ENCODE data around the gene IZUMO4. TPM values are rescaled to one million over a fixed set of nuclear protein-coding genes. Genes with fewer than 3 reads are reported as not detected.
A peak's percentile ranks its signal among the peaks of the same experiment; 100 is the strongest.

Gene IZUMO4
- total RNA-seq, 8 experiments from 2014 or later, result 1.6 to 4.5 (median 3.2) TPM

GRCh38 chr19:2062770-2063169 is 33.9 kb upstream of the IZUMO4 start:
- in situ Hi-C loops (cut with MboI; ENCODE audit: low pct_unique_long_range_greater_than_20kb in 2 of 9, low sequenced_read_pairs in 9 of 9, unreplicated experiment in 9 of 9), result no loop called here
- H3K27ac ChIP-seq, result no peak overlapping the region
- no peak for ATAC-seq (replicated peaks in 6 of 8)
- H3K4me3 ChIP-seq, result no peak overlapping the region
- 76 to 100% (median 100%) methylated on average over 1 to 5 of the region's 9 CpGs; no CpG with 5 or more reads in 4 of the 10 experiments for WGBS, 10 experiments
- peaks cover 41 to 50% of the 10 kb centered on the region in 2 donors for H3K4me1 ChIP-seq (replicated peaks in 1 of 2)

GRCh38 chr19:2063824-2064223 is 32.9 kb upstream of the IZUMO4 start:
- Histone ChIP-seq H3K4me3 (no peak overlapping the region), H3K4me1 (replicated peaks in 1 of 2) (peaks cover 37 to 48% of the 10 kb centered on the region in 2 donors), H3K27ac (peak overlapping the region in 1 of 2 donors; percentile 91)
- in situ Hi-C loops (cut with MboI; ENCODE audit: low pct_unique_long_range_greater_than_20kb in 2 of 9, low sequenced_read_pairs in 9 of 9, unreplicated experiment in 9 of 9), result no loop called here
- no peak for ATAC-seq (replicated peaks in 6 of 8)
- WGBS, 10 experiments, result 48 to 100% (median 90%) methylated on average over 1 to 4 of the region's 8 CpGs; no CpG with 5 or more reads in 5 of the 10 experiments

DNA sequence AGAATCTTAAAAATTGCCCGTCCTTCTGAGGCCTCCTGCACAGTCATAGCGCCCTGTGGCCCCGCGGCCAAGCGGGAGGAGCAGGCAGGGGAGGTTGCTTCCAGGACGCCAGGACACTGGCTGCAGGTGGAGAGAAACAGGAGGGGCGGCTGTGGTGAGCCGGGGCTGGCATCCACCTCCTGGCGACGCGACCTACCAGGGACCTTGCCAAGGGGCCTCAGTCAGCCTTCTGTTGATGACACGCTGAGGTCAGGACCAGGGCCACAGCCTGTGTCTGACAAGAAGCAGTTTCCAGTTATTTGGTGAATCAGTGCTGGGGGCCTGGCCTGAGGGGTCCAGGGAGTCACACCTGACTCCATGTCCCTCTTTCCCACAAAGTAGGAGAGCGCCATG is 32.3 kb upstream of the IZUMO4 start:
- no peak for ATAC-seq (replicated peaks in 6 of 8)
- 24 to 89% (median 80%) methylated on average over 1 to 8 of the region's 13 CpGs; no CpG with 5 or more reads in 5 of the 10 experiments for WGBS, 10 experiments
- Histone ChIP-seq H3K4me3 (no peak overlapping the region), H3K27ac (peak overlapping the region; percentile 64 to 91), H3K4me1 (replicated peaks in 1 of 2) (peaks cover 32 to 43% of the 10 kb centered on the region in 2 donors)
- in situ Hi-C loops (cut with MboI; ENCODE audit: low pct_unique_long_range_greater_than_20kb in 2 of 9, low sequenced_read_pairs in 9 of 9, unreplicated experiment in 9 of 9), result no loop called here

DNA sequence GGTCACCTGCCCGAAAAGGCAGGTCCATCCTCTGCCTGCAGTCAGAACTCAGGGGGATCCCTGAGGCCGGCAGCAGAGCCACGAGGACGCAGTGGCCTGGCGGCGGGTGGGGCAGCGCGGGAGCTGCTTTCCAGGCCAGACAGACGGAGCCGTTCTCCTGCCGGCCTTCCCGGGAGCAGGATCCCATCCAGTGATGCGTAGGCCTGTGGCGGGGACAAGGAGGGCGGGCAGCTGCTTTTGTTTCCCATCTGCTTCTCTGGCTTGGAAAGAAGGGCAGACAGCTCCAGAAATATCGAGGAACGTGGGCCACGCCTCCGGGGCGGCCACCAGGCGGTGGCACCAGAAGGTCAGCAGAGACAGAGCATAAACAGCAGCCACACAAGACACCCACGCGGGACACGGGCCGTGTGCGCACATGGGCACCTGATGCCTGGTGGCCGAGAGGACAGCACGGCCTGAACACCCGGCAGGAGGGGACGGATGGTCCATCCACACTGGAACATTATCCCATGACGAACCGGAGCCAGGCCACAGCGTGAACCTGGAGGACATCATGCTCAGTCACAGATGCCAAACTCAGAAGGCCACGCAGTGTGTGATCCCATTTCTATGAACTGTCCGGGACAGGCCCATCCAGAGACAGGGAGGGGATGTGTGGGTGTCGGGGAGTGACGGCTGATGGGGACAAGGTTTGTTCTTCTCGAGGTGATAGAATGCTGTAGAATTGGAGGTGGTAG is 31.8 kb upstream of the IZUMO4 start:
- WGBS, 10 experiments, result 0 to 100% (median 20%) methylated on average over 1 to 21 of the region's 38 CpGs; no CpG with 5 or more reads in 5 of the 10 experiments
- ATAC-seq (replicated peaks in 6 of 8), result peak in 2 of 8 experiments; percentile 0 to 1
- Histone ChIP-seq H3K4me1 (replicated peaks in 1 of 2) (peaks cover 28 to 37% of the 10 kb centered on the region in 2 donors), H3K4me3 (no peak overlapping the region), H3K27ac (peak overlapping the region; percentile 64 to 91)
- in situ Hi-C loops (cut with MboI; ENCODE audit: low pct_unique_long_range_greater_than_20kb in 2 of 9, low sequenced_read_pairs in 9 of 9, unreplicated experiment in 9 of 9), result no loop called here

DNA sequence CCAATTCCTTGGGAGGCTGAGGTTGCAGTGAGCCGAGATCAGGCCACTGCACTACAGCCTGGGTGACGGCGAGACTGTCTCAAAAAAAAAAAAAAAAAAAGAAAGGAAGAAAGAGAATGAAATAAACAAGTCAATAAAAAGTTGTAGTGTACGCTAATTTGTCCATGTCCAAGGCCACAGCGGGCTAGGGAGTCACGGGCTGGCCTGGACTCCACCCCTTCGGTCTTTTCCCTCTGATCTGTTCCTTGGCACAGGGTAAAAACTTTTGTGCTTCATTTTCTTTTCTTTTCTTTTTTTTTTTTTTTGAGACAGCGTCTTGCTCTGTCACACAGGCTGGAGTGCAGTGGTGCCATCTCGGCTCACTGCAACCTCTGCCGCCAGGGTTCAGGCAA is 26.3 kb upstream of the IZUMO4 start:
- Histone ChIP-seq H3K4me3 (no peak overlapping the region), H3K4me1 (replicated peaks in 1 of 2) (peaks cover 0 to 2% of the 10 kb centered on the region in 2 donors), H3K27ac (no peak overlapping the region)
- ATAC-seq (replicated peaks in 6 of 8), result no peak
- in situ Hi-C loops (cut with MboI; ENCODE audit: low pct_unique_long_range_greater_than_20kb in 2 of 9, low sequenced_read_pairs in 9 of 9, unreplicated experiment in 9 of 9), result no loop called here
- 33 to 100% (median 87%) methylated on average over 2 to 10 of the region's 10 CpGs; no CpG with 5 or more reads in 1 of the 10 experiments for WGBS, 10 experiments

DNA sequence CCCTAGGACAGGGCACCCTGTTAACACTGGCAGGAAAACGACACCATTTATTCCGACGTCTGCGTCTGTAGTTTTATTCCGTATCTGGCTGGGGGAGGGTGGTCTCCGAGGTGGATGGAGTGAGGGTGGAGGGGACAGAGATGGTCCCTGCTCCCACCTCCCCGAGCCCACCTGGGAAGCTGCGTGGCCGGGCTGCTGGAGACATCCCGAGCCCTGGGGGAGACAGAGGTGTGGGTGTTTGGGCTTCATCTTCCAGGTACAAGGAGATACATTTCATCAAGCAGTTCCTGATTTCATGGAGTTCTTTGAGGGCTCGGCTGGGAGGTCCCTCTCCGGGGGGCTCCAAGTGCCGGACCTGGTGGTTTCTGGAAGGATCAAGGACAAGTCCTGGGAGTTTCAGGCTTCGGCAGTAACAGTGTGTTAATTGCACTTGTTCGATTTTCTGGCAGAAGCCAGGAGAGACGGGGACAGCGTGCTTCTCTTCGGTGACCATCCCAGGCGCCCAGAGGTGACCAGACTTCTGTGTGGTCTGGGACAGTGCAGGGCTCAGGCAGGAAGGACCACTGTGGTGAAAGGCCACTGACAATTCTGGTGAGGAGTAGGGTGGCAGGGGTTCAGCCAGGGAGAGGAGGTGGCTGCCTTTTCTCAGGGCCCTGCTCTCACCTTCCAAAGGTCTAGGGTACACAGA is 25.6 kb upstream of the IZUMO4 start:
- ATAC-seq (replicated peaks in 6 of 8), result no peak
- in situ Hi-C loops (cut with MboI; ENCODE audit: low pct_unique_long_range_greater_than_20kb in 2 of 9, low sequenced_read_pairs in 9 of 9, unreplicated experiment in 9 of 9), result no loop called here
- H3K4me3 ChIP-seq, result no peak overlapping the region
- 69 to 95% (median 83%) methylated on average over 2 to 9 of the region's 19 CpGs; no CpG with 5 or more reads in 2 of the 10 experiments for WGBS, 10 experiments
- H3K4me1 ChIP-seq (replicated peaks in 1 of 2), result peaks cover 0 to 2% of the 10 kb centered on the region in 2 donors
- H3K27ac ChIP-seq, result no peak overlapping the region

- Histone ChIP-seq H3K27ac (no peak overlapping the region), H3K4me3 (no peak overlapping the region), H3K4me1 (replicated peaks in 1 of 2) (peaks cover 0 to 2% of the 10 kb centered on the region in 2 donors)
- WGBS, 10 experiments, result 86 to 100% (median 100%) methylated on average over 4 to 6 of the region's 32 CpGs; no CpG with 5 or more reads in 5 of the 10 experiments
- in situ Hi-C loops (cut with MboI; ENCODE audit: low pct_unique_long_range_greater_than_20kb in 2 of 9, low sequenced_read_pairs in 9 of 9, unreplicated experiment in 9 of 9), result no loop called here
- no peak for ATAC-seq (replicated peaks in 6 of 8)
Measured at GRCh38 chr19:2072757-2073551, 23.8 kb upstream of the IZUMO4 start.

GRCh38 chr19:2076526-2076944 is 20.2 kb upstream of the IZUMO4 start:
- ATAC-seq (replicated peaks in 6 of 8), result no peak
- no peak overlapping the region for H3K27ac ChIP-seq
- in situ Hi-C loops (cut with MboI; ENCODE audit: low pct_unique_long_range_greater_than_20kb in 2 of 9, low sequenced_read_pairs in 9 of 9, unreplicated experiment in 9 of 9), result no loop called here
- 95 to 100% (median 96%) methylated on average over 2 to 14 of the region's 32 CpGs; no CpG with 5 or more reads in 7 of the 10 experiments for WGBS, 10 experiments
- H3K4me1 ChIP-seq (replicated peaks in 1 of 2), result no peaks in the 10 kb centered on the region
- no peak overlapping the region for H3K4me3 ChIP-seq

DNA sequence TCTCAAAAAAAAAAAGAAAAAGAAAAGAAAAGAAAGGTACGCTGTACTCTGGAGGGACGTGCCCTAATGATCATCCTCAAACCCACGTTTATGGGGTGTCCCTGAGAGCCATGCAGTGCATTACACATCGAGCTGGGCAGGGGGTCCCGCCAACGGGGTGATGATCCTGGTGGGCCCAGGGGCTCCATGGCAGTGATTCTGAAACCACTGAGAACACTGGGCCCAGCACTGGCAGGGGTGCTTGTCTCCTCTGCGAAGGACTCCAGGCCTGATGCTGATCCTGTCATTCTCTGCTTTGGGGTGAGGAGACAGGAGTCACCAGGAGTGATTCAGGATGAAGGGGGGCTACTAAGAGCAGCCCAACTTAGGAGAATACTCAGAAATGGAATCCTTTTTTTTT is 19.3 kb upstream of the IZUMO4 start:
- in situ Hi-C loops (cut with MboI; ENCODE audit: low pct_unique_long_range_greater_than_20kb in 2 of 9, low sequenced_read_pairs in 9 of 9, unreplicated experiment in 9 of 9), result no loop called here
- 85 to 100% (median 97%) methylated on average over 1 to 6 of the region's 7 CpGs; no CpG with 5 or more reads in 4 of the 10 experiments for WGBS, 10 experiments
- H3K4me1 ChIP-seq (replicated peaks in 1 of 2), result no peaks in the 10 kb centered on the region
- H3K27ac ChIP-seq, result no peak overlapping the region
- ATAC-seq (replicated peaks in 6 of 8), result no peak
- no peak overlapping the region for H3K4me3 ChIP-seq

DNA sequence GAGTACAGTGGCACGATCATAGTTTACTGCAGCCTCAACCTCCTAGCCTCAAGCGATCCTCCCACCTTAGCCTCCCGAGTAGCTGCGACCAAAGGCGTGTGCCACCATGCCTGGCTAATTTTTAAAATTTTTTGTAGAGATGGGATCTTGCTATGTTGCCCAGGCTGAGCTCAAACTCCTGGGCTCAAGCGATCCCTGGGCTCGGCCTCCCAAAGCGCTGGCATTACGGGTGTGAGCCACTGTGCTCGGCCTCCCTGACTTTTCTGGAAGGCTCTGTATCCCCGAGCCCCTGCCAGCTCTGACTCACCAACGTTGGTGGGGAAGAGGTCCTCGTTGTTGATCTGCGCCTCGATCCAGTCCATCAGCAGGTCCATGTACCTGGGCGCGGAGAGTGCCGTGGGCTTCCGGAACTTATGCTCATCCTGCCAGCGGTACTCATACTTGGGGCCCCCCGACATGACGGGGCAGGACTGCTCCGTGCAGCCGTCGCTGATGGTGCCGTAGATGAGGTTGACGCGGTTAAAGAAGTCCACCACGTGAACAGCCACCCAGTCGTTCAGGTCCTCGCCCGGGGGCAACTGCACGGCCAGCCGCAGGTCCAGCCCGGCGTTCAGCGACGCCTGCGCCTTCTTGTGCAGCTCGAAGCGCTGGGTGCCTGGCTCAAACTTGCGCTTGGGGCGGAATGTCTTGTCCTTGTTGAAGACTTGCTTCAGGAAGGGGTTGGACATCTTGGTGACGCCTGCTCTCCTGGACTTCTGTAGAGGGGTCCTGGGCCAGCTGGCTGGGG is 18.7 kb upstream of the IZUMO4 start:
- no peak overlapping the region for H3K27ac ChIP-seq
- 60 to 100% (median 100%) methylated on average over 1 to 16 of the region's 44 CpGs; no CpG with 5 or more reads in 3 of the 10 experiments for WGBS, 10 experiments
- no peak for ATAC-seq (replicated peaks in 6 of 8)
- no peak overlapping the region for H3K4me3 ChIP-seq
- no peaks in the 10 kb centered on the region for H3K4me1 ChIP-seq (replicated peaks in 1 of 2)
- in situ Hi-C loops (cut with MboI; ENCODE audit: low pct_unique_long_range_greater_than_20kb in 2 of 9, low sequenced_read_pairs in 9 of 9, unreplicated experiment in 9 of 9), result no loop called here

DNA sequence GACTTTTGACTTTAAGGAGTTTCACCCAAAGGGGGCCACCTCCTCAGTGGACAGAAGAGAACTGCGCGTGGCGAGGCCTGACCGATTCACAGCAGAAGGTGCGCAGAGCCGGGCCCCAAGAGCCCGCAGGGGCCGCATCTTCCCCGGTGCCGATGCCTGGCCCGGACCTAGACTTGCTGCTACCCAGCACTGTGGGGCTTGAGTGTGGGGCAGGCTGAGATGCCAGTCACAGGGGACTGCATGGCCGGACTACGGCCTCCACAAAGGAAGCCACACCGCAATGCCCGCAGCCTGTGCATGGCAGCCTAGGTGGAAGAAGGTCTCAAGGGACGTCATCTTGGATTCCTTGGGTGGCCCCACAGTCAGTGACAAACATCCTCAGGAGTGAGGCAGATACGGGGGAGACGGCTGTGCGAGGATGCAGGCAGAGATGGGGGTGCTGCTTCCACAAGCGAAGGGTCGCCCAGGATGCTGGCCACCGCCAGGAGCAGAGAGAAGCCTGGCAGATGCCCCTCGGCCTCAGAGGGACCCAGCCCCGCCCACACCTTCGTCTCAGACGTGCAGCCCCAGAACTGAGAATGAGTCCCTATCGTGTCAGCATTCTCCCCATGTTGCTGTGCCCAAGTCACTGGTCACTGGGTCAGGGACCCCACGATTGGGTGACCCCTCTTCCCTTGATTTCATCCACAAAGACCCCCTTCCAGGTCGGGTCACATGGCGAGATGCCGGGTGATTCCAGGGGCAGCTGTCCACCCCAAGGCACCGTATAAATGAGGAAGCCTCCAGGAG is 17.4 kb upstream of the IZUMO4 start:
- in situ Hi-C loops (cut with MboI; ENCODE audit: low pct_unique_long_range_greater_than_20kb in 2 of 9, low sequenced_read_pairs in 9 of 9, unreplicated experiment in 9 of 9), result no loop called here
- H3K4me3 ChIP-seq, result no peak overlapping the region
- no peaks in the 10 kb centered on the region for H3K4me1 ChIP-seq (replicated peaks in 1 of 2)
- no peak overlapping the region for H3K27ac ChIP-seq
- peak in 2 of 8 experiments; percentile 3 to 5 for ATAC-seq (replicated peaks in 6 of 8)
- WGBS, 10 experiments, result 88 to 100% (median 100%) methylated on average over 1 to 5 of the region's 32 CpGs; no CpG with 5 or more reads in 5 of the 10 experiments
